GM18502 (cell line): ENCODE data around the gene SLC37A4.
"Not testable (repeated sequence)": the region's sequence is repeated elsewhere in the genome, so short reads cannot be mapped to it uniquely, and the experiment has no call there.

ENCODE experiments used
- ATAC-seq: cut with Tn5 transposase; IDR thresholded peaks from one replicate; pipeline ENCODE4 v1.9.1; 2021; ENCODE audit warnings: mild to moderate bottlenecking; ENCODE audit not compliant: unreplicated experiment, poor library complexity

Gene SLC37A4

GRCh38 chr11:119030329-119031047 is at the start of gene SLC37A4:
Gene SLC37A4 (minus strand): TSS chr11:119030877.
- ATAC-seq: peak; percentile 79

GRCh38 chr11:119078675-119079420 is 48.2 kb upstream of the SLC37A4 start:
- no peak for ATAC-seq

GRCh38 chr11:119077839-119078238 is 47.2 kb upstream of the SLC37A4 start:
- no peak for ATAC-seq

- peak; percentile 90 for ATAC-seq
Measured at GRCh38 chr11:119067371-119068222, 36.9 kb upstream of the SLC37A4 start, which contains the start of gene VPS11. Gene VPS11 (plus strand): TSS chr11:119067818. CDS start chr11:119067824, 6 bp downstream.

GRCh38 chr11:119065369-119065768 is 34.7 kb upstream of the SLC37A4 start:
- ATAC-seq: no peak

GRCh38 chr11:119062779-119063178 is 32.1 kb upstream of the SLC37A4 start:
- ATAC-seq: no peak

GRCh38 chr11:119061256-119061655 is 30.6 kb upstream of the SLC37A4 start:
- no peak for ATAC-seq

GRCh38 chr11:119059128-119059527 is 28.5 kb upstream of the SLC37A4 start:
- ATAC-seq: not testable (repeated sequence)

- peak; percentile 91 for ATAC-seq
Measured at GRCh38 chr11:119057000-119057769, 26.5 kb upstream of the SLC37A4 start, which contains the start of gene HYOU1. Gene HYOU1 (minus strand): TSS chr11:119057205. CDS start chr11:119056160, 1,045 bp downstream.

- peak; percentile 24 for ATAC-seq
Measured at GRCh38 chr11:119056421-119056999, 25.8 kb upstream of the SLC37A4 start.

- ATAC-seq: no peak
Measured at GRCh38 chr11:119055901-119056300, 25.2 kb upstream of the SLC37A4 start.

- no peak for ATAC-seq
Measured at GRCh38 chr11:119054418-119054817, 23.7 kb upstream of the SLC37A4 start.

- no peak for ATAC-seq
Measured at GRCh38 chr11:119052163-119052814, 21.6 kb upstream of the SLC37A4 start.

GRCh38 chr11:119051440-119052162 is 20.9 kb upstream of the SLC37A4 start:
- peak; percentile 66 for ATAC-seq

GRCh38 chr11:119049081-119049480 is 18.4 kb upstream of the SLC37A4 start:
- no peak for ATAC-seq

GRCh38 chr11:119048644-119049043 is 18.0 kb upstream of the SLC37A4 start:
- ATAC-seq: no peak

GRCh38 chr11:119047205-119047604 is 16.5 kb upstream of the SLC37A4 start:
- ATAC-seq: no peak

- no peak for ATAC-seq
Measured at GRCh38 chr11:119046489-119046888, 15.8 kb upstream of the SLC37A4 start.
